Ramos (cell line): ENCODE results near the gene ARMC7.

ENCODE experiments used
- in situ Hi-C: fragments of 300-500 bp; cut with MboI; formaldehyde crosslinking; loops from one replicate; pipeline ENCODE4 v1.14.3; 2022; ENCODE audit warnings: low sequenced_read_pairs; ENCODE audit not compliant: unreplicated experiment

ARMC7 gene

DNA sequence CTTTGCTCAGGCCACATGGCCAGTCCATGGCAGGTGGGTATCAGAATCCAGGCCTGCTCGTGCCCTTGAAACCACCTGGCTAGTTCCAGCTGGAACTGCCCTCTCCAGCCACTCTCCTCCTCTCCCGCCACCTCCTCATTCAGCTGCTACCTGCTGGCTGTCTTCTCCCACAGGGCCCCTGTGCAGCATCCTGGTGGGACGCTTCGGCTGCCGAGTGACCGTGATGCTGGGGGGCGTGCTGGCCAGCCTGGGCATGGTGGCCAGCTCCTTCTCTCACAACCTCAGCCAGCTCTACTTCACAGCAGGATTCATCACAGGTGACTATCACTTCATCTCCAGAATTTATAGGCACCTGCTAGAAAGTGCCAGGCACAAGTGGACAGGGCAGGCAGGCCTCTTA lies 11.9 kb upstream of the ARMC7 start:
- in situ Hi-C loops: no loop called here

DNA sequence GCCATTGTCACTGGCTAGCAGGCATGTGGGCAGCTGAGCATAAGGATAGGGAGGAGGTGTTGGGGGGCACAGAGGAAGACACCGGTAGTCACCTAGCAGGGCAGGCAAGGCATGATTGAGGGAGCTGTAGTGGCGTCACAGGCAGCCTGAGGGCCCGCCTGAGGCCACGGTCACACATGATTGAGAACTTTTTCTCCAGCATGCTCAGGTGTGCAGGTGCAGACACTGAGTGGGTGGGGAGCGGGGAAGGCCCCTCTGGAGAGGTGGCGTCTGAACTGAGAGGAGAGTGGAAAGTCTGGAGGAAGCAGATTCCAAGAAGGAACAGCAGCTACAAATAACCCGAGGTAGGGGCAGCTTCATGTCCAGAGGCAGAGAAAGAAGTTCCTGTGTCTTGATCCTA lies 10.9 kb upstream of the ARMC7 start:
- in situ Hi-C loops: no loop called here

DNA sequence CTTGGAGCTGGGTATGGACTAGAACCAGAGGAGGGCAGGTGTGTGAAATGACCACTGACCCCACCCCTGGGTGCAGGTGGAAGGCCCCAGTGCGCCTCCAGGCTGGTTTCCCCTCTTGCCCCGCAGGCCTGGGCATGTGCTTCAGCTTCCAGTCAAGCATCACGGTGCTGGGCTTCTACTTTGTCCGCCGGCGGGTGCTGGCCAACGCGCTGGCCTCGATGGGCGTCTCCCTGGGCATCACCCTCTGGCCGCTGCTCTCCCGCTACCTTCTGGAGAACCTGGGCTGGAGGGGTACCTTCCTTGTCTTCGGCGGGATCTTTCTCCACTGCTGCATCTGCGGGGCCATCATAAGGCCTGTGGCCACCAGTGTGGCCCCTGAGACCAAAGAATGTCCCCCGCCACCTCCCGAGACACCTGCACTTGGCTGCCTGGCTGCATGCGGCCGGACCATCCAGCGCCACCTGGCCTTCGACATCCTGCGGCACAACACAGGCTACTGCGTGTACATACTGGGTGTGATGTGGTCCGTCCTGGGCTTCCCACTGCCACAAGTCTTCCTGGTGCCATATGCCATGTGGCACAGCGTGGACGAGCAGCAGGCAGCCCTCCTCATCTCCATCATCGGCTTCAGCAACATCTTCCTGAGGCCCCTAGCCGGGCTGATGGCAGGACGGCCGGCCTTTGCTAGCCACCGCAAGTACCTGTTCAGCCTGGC lies 9.7 kb upstream of the ARMC7 start:
- in situ Hi-C loops: no loop called here

DNA sequence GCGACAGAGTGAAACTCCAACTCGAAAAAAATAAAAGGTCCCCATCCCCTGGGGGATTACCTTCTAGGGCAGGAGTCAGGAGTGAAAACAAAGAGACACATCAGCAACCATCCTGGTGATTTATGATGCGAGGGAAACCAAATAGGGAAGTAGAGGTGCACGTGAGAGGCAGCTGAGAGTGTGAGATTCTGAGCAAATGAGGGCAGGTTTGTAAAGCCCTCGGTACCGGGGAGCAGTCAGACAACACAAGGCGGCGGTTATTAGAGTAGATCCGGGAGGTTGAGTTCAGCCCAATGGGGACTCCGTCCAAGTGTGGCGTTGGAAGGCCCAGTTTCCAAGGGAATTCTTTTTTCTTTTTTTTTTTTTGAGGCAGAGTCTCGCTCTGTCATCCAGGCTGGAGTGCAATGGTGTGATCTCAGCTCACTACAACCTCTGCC lies 7.4 kb upstream of the ARMC7 start:
- in situ Hi-C loops: no loop called here

DNA sequence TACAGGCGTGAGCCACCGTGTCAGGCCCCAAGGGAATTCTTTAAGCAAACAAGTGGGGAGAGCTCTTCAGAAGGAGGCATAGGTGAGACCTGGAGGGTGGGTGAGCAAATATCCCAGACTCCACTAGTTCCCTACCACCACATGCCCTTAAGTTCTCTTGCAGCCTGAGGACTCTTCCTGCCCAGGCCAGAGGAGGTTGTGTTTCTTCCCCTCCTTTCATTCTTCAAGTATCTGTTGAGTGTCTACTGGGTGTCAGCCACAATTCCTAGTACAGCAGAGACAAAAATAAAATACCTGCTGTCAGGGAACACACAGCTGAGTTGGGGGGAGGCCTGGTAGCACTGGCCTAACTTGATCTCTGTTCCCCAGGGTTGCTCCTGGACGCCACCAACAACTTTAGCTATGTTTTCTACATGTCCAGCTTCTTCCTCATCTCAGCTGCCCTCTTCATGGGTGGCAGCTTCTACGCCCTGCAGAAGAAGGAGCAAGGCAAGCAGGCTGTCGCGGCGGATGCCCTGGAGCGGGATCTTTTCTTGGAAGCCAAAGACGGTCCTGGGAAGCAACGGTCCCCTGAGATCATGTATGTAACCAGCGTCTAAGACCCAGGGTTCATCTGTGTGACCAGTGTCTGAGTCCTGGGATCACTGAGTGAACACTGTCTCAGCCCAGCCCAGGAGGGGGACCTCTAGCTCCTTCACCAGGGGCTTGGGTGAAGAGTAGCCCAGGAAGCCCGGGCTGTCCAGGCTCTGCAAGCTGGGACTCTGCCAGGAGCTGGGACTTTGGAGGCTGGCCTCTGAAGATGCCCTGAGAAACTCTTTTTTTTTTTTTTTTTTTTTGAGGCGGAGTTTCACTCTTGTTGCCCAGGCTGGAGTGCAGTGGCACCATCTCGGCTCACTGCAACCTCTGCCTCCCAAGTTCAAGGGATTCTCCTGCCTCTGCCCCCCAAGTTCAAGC lies 5.9 kb upstream of the ARMC7 start:
- in situ Hi-C loops: no loop called here

DNA sequence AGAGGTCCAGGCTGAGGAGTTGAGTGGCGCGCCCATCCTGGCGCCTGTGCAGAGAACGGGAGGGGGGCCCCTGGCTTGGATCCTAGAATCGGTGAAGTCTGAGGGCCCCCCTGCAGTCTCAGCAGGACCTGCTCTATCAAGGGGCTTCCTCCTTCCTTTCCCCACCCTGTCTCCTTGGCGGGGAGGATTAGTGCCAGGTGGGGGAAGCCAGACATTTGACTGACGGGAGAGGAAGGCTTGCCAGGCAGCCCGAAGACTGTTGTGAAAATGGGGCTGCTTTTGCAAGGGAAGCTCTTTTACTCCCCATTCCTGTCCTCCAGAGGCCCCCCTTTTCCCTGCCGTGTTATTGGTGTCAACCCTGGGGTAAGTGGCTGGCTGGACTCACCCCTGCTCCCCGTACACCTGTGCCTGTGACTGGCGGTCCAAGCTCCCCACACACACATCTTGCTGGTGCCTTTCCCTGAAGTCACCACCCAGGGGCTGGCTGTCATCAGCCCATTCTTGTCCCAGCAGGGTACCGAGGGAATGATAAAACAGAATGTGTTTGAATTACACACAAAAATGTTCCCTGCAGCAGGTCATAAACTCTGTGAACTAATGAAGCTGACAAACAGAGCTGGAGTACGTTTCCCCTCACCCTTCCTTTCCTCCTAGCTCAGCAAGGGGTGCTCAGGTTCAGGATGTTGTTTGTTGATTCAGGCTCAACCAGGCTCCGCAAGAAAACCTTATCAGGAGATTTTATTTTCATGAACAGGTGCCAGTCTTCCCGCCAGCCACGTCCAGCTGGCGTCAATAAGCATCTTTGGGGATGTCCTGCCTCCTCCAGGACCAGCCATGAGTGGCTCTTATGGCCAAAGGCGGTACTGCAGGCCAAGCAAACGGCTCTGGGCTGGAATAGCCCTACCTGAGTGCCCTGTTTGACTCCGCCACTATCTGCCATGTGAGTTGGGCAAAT lies 4.4 kb upstream of the ARMC7 start:
- in situ Hi-C loops: no loop called here

DNA sequence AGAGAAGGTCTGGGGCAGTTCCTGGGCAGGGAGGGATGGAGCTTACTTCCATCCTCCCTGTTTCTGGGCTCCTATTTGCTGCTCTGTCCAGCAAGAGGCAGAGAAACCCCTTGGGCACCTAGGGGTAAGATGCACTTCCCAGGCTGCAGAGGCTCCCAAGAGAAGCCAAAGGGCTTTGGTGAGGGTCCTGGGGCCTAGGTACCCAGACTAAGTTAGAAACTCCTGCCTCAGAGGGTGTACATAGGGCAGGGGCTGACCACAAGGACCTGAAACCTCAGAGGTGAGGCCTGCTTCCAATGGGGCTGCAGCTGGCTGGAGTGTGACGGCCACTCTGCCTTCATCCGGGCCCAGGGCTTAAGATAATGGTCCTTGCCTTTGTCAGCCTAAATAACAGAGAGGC lies 1.6 kb upstream of the ARMC7 start:
- in situ Hi-C loops: no loop called here

DNA sequence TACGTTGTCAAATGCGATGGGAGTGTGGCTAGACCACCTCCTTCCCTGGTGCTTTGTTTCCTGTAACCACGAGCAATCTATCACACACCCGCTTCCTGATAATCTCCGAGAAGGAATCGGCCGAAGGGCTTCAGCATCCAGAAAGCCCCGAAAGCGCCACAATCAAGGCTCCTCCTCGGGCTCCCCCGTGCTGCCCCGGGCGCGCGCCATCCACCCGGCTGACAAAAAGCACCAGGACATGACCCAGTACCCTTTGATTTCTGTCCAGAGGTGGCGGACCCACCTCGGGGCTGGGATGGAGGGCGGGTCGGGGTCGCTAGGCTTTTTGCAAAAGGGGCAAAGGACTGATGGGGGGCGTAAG lies 743 bp upstream of the ARMC7 start:
- in situ Hi-C loops: no loop called here

DNA sequence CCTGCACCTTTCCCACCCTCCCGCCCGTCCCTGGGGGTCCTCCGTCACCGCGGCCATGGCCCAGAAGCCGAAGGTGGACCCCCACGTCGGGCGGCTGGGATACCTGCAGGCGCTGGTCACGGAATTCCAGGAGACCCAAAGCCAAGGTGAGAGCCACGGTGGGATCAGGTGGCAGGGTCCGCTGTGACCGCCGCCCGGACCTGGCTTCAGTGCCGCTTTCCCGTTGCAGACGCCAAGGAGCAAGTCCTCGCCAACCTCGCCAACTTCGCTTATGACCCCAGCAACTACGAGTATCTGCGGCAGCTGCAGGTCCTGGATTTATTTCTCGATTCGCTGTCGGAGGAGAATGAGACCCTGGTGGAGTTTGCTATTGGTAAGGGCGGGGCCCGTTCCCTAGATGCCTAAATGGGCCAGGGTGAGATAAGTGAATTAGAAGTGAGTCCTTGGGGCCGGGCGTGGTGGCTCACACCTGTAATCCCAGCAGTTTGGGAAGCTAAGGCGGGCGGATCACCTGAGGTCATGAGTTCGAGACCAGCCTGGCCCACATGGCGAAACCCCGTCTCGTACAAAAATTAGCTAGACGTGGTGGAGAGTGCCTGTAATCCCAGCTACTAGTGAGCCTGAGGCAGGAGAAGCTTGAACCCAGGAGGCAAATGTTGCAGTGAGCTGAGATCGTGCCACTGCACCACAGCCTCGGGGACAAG lies 617 bp downstream of the ARMC7 start:
- in situ Hi-C loops: no loop called here

DNA sequence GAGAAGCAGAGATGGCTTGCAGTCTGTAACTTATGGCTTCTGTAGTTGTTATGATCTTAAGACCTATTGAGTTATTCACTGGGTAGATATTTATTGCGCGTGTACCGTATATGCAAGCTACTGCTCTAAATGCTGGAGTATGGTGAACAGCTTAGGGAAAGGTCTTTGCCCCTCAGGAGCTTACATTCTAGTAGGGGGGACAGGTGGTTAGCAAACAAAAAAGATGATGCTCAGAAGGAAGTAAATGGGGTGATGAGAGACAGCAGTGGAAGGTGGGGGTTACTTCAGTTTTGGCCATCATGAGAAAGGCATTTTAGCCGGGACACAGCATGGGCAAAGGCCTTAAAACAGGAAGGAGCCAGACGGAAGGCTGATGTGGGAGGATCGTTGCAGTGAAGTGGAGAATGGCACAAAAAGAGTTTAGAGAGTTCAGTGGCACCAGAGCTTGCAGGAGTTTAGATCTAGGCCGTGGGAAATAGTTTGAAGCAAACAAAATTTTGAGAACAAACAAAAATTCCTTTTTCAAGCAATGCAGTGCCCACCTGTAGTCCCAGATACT lies 2.1 kb downstream of the ARMC7 start:
- in situ Hi-C loops: no loop called here

DNA sequence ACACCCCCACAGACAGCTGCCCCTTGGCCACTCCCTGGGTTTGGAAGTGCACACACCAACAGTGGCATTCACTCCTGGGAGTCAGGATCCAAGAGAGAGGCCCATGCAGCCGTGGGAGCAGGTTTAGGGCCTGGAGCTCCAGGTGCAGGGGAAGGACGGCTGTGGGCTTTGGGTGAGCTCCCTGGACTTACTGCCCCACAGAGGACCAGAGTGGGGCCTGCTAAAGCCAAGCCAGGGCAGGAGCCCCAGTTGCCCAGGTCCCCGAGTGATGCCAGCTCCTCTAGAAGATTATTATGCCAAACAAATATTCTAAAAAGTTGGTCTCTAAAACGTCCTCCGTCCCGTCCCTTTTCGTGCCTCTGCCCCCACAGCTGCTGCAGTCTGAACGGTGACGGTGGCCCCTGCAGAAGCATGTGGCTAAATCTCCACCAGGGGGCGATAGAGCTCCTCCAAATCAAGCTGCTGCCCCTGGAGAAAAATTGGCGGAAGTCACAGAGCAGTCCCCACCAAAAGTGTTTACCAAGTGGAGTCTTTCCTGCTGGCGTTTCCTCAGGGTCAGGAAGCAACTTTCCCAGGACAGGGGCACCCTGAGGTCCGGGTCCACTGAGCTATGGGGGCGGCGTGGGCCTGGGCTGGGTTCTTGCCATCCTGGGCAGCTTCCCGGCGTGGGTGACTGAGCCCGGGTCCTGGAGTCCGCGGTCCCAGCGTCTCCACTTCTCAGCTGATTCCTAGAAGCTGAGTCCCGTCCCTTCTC lies 4.2 kb downstream of the ARMC7 start:
- in situ Hi-C loops: no loop called here

DNA sequence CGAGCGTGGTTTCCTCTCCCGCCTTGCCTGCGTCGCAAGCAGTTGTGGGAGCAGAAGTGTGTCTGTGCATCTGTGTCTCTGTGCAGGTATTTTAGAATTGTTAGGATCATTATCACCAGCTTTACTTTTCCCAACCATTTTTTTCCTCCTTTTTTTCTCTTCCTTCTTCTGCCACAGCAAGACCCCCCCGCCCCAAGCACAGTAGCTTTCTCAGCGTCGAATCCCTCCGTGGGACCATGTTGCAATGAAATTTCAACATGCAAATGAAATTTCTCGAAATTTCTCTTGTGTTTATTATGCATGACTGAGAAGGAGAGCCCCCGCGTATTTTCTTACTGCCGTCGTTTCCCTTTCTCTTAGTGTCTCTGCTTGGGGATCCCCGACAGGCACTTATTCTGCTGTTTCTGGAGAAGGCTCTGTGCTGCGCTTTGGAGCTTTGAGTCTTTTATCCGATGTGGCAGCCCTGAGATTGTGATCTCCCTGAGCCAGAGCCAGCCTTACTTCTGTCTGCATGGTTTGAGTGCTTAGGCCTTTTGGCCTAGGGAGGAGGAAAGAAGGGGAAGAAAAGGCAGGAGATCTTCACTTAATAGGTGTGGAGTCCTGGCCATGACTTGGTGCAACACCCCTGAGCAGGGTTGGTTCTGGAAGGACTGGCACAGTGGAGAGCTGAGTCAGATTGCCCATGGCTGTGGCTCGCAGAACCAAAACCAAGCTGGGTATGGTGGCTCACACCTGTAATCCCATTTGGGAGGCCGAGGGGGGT lies 5.0 kb downstream of the ARMC7 start:
- in situ Hi-C loops: loop anchor here (5.0 kb wide), 1 partner anchor 298 kb away; no protein-coding TSS in a partner anchor

DNA sequence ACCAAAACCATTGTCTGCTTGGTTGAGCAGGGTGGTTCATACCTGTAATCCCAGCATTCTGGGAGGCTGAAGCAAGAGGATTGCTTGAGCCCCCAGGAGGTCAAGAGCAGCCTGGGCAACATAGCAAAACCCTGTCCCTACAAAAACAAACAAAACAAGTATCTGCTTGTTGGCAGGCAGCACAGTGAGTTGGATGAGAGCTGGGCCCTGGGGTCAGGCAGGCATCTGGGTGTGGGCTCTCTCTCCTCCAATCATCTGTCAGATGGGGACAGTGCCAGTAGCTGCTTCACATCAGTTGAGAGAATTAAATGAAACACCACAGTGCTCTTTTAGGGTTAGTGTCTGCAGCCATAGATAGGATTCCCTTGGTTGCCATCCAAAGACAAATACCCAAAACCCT lies 5.8 kb downstream of the ARMC7 start:
- in situ Hi-C loops: loop anchor here (5.0 kb wide), 1 partner anchor 297 kb away; no protein-coding TSS in a partner anchor

DNA sequence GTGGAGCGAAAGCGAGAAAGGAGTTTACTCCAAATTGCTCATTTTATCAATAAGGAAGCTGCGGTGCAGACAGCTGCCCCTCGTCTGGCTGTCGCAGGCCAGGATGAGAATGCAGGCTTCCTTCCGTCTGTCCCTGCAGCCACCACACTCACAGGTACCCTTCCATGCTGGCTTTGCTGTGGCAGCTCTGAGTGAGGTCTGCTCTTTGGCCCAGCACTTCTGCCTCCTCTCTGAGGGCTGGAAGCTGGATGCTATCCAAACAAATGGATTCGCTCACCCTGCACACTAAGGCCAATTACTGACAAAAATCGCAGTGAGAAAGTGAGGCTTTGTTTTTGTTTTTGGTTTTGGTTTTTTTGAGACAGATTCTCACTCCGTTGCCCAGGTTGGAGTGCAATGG lies 7.0 kb downstream of the ARMC7 start:
- in situ Hi-C loops: loop anchor here (5.0 kb wide), 1 partner anchor 296 kb away; no protein-coding TSS in a partner anchor

DNA sequence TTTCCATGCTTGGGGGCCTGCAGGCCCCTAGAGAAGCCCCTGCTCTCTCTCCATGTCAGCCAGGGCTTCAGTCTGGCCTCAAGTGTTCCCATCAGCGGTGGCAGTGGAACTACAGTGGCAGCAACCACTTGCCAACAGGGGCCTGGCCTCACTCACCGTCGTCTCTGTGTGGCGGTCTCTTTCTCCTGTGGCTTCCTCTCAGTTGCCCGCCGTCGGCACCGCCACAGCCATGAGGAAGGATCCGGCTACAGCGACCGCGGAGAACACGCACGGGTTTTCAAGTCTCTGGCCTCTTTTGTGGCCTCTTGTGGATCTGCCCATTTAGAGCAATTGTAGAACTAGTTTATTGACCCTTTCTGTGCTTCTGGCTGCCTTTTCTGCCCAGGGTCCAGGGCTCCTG lies 8.5 kb downstream of the ARMC7 start:
- in situ Hi-C loops: loop anchor here (5.0 kb wide), 1 partner anchor 294 kb away; no protein-coding TSS in a partner anchor

DNA sequence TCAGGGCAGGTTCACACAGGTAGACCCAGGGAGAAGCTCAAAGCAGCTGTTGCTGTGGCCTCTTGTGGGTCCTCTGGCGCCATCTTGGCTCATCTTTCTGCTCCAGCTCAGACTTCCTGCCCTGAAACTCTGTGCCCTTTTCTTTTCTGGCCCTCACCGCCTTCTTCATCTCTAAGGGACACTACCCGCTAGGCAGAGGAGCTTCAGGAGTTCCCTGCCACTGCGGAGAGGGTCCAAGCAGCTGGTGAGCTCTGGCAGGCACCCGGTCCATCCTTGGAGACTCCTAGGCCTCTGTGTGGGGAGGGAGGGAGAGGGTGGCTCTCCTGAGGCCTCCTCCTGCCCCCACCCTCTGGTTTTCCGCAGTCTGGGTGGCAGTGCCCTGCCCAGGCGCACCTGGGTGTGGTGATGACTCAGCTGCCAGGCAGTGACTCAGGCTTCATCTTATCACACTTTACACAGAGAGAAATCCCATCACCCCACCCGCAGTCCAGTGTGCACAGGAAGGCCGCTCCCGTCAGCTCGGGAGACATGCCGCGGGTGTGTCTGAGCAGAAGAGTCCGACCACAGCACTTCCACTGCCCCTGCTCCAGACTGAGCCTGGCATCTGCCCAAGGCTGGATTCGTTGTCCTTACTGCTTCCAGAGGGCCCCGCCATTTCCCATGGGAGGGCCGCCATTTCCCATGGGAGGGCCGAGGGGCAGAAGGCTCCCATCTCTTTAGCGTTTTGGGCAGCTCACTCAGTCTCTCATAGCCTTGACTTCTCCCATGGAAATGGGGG lies 14.5 kb downstream of the ARMC7 start:
- in situ Hi-C loops: no loop called here

DNA sequence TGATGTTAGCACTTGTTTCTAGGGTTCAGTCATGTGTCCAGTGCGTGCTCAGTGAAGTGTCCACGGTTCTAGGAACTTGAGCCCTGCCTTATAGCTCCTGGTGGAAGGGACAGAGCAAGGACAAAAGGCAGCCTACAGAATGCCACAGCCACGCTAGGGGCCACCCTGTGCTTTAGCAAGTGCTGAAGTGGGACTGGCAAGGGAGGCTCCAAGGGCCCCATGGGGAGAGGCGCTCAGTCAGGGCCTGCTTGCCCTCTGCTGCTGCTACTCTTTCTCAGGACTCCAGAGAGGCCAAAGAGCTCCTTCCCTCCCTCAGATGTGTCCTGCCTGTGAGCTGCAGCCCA lies 15.0 kb downstream of the ARMC7 start:
- in situ Hi-C loops: no loop called here
